GM12801 (cell line): ENCODE measurements around the gene AGPAT3.

ENCODE experiments used
- TF ChIP-seq, protein P1 (sequence below): IDR thresholded peaks from one replicate; pipeline ENCODE4 v1.5.1; 2011; ENCODE audit warnings: control low read depth; ENCODE audit not compliant: insufficient read length; ENCODE audit errors: extremely low read depth

AGPAT3 gene

DNA sequence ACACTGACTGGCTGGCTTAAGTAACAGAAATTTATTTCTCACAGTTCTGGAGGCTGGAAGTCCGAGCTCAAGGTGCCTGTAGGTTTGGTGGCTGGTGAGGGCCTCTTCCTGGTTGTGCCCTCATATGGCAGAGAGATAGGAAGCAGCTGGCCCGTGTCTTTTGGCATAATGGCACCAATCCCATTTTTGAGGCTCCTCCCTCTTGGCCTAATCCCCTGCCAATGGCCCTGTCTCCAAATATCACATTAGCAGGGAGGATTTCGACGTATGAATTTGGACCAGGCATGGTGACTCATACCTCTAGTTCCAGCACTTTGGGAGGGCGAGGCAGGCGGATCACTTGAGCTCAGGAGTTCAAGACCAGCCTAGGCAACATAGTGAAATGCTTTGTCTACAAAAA lies 37.4 kb downstream of the AGPAT3 start:
- TF ChIP-seq, protein P1, sequence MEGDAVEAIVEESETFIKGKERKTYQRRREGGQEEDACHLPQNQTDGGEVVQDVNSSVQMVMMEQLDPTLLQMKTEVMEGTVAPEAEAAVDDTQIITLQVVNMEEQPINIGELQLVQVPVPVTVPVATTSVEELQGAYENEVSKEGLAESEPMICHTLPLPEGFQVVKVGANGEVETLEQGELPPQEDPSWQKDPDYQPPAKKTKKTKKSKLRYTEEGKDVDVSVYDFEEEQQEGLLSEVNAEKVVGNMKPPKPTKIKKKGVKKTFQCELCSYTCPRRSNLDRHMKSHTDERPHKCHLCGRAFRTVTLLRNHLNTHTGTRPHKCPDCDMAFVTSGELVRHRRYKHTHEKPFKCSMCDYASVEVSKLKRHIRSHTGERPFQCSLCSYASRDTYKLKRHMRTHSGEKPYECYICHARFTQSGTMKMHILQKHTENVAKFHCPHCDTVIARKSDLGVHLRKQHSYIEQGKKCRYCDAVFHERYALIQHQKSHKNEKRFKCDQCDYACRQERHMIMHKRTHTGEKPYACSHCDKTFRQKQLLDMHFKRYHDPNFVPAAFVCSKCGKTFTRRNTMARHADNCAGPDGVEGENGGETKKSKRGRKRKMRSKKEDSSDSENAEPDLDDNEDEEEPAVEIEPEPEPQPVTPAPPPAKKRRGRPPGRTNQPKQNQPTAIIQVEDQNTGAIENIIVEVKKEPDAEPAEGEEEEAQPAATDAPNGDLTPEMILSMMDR = no peak

GRCh38 chr21:43903451-43904091 lies 38.5 kb downstream of the AGPAT3 start:
- TF ChIP-seq, protein P1 = no peak

- TF ChIP-seq, protein P1 = no peak
Observed at GRCh38 chr21:43904331-43904781, 39.3 kb downstream of the AGPAT3 start.

GRCh38 chr21:43905726-43906455 lies 40.9 kb downstream of the AGPAT3 start:
- TF ChIP-seq, protein P1 = no peak

DNA sequence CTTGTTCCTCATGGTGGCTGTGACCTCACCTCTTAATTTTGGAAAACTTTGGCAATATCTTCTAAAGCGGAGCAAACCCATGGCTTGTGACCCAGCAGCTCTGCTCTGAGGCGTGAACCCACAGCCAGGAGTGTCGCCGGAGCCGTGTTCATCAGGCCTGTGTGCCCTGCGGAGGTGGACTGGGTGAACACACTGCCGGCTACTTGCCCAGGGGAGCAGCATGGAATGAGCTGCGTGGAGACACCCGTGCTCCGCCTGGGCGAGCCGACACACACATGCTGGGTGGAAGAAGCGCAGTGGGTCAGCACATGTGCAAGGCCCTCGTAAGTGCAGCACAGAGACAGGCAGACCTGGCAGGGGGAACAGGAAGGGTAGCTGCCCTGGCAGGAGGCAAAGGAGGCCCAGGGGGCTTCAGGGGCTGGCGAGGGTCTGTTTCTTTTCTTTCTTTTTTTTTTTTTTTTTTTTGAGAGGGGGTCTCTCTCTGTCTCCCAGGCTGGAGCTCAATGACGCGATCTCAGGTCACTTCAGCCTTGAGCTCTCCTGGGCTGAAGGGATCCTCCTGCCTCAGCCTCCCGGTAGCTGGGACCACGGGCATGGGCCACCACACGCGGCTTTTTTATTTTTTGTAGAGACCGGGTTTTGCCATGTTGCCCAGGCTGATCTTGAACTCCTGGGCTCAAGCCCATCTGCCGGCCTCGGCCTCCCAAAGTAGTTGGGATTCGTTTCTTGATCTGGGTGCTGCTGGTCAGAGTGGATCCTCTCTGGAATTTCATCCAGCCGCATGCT lies 41.8 kb downstream of the AGPAT3 start:
- TF ChIP-seq, protein P1 = no peak

DNA sequence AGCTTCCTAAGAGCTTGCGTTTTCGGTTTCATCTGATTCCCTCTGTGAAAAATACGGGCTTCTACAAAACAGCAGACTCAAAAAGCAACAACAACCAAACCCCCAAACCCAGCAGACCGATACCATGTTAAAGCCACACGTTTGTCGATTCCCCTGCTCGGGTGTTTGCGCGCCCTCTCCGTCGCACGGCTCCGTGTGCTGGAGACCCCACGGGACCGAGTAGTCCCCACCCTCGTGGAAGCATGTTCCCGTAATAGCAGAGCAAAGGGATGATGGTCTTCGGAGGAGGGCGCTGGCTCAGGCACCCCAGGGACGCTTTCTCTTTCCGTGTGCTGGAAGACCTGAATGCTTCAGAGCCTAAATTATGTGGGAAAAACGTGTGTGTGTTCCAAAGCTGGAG lies 42.7 kb downstream of the AGPAT3 start:
- TF ChIP-seq, protein P1 = no peak

DNA sequence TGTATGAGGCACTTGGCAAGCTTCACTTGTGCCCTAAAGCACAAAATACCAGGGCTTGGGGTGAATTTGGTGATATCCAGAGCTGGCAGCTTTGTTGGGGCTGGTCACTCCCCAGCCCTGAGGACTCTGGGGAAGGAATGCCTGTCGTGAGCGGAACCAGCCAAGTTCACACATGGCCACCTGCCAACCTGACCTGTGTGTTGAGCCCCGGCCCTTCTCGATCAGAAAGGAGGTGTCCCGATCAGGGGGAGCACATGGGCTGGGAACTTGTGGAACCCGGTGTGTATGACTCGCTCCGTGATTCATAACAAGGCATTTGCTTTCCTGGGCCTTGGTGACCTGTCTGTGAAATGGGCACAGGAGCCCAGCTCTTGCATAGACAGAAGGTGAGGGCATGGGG lies 43.1 kb downstream of the AGPAT3 start:
- TF ChIP-seq, protein P1 = no peak
